Stimulated activated CD4-positive, alpha-beta T cell treated with anti-CD3 and anti-CD28 coated beads, Interleukin-2, amount 100 ng/mL, for 48 hours (primary cell): ENCODE data around the gene PAFAH1B2.
"Not testable (repeated sequence)": the region's sequence is repeated elsewhere in the genome, so short reads cannot be mapped to it uniquely, and the experiment has no call there.

Experiments
- DNase-seq, 2 donors: peaks; one replicate each; pipeline ENCODE4 v3.0.0-alpha.2; 2020

Gene PAFAH1B2

GRCh38 chr11:117143871-117144476 is at the start of gene PAFAH1B2:
TSS of gene PAFAH1B2 (plus strand) at chr11:117144287. CDS start at chr11:117152448, 8,161 bp downstream.
- peak; percentile 93 to 95 for DNase-seq

- DNase-seq, result no peak
Measured at GRCh38 chr11:117094776-117095175, 49.3 kb upstream of the PAFAH1B2 start.

- DNase-seq, result no peak
Measured at GRCh38 chr11:117095284-117096161, 48.6 kb upstream of the PAFAH1B2 start.

GRCh38 chr11:117096201-117096991 is 47.7 kb upstream of the PAFAH1B2 start:
- DNase-seq, result no peak

GRCh38 chr11:117097014-117097388 is 47.1 kb upstream of the PAFAH1B2 start:
- no peak for DNase-seq

GRCh38 chr11:117097389-117098268 is 46.5 kb upstream of the PAFAH1B2 start:
- peak in 1 of 2 donors; percentile 17 for DNase-seq

GRCh38 chr11:117098269-117099232 is 45.5 kb upstream of the PAFAH1B2 start, which contains the start of gene SIK3:
TSS of gene SIK3 (minus strand) at chr11:117098428. CDS start at chr11:117098415, 13 bp downstream.
- peak; percentile 89 to 92 for DNase-seq

- no peak for DNase-seq
Measured at GRCh38 chr11:117099696-117100095, 44.4 kb upstream of the PAFAH1B2 start.

- DNase-seq, result no peak
Measured at GRCh38 chr11:117100556-117100955, 43.5 kb upstream of the PAFAH1B2 start.

GRCh38 chr11:117107701-117108590 is 36.1 kb upstream of the PAFAH1B2 start:
- no peak for DNase-seq

GRCh38 chr11:117110294-117110950 is 33.7 kb upstream of the PAFAH1B2 start:
- DNase-seq, result no peak

GRCh38 chr11:117112497-117112896 is 31.6 kb upstream of the PAFAH1B2 start:
- not testable (repeated sequence) for DNase-seq

GRCh38 chr11:117112939-117113338 is 31.1 kb upstream of the PAFAH1B2 start:
- not testable (repeated sequence) for DNase-seq

- no peak for DNase-seq
Measured at GRCh38 chr11:117117681-117118080, 26.4 kb upstream of the PAFAH1B2 start.

GRCh38 chr11:117121176-117121575 is 22.9 kb upstream of the PAFAH1B2 start:
- DNase-seq, result no peak

GRCh38 chr11:117122556-117122955 is 21.5 kb upstream of the PAFAH1B2 start:
- no peak for DNase-seq

- no peak for DNase-seq
Measured at GRCh38 chr11:117126223-117126965, 17.7 kb upstream of the PAFAH1B2 start.

- DNase-seq, result no peak
Measured at GRCh38 chr11:117127171-117127901, 16.8 kb upstream of the PAFAH1B2 start.
